ENCODE data around the gene TCEAL8. TPM values are rescaled to one million over a fixed set of nuclear protein-coding genes. Genes with fewer than 3 reads are reported as not detected.
A peak's percentile ranks its signal among the peaks of the same experiment; 100 is the strongest.

The TCEAL8 gene
- total and polyA plus RNA-seq, 2 of the 8 experiments (the other 6 are each of a cell fraction or from before 2014, with no cell fraction given): 47.2 to 82.2 TPM

GRCh38 chrX:103254171-103254824 is 657 bp downstream of the TCEAL8 start:
- Histone ChIP-seq H3K18ac (ENCODE audit: extremely low read depth, low read length) (peak overlapping the region; percentile 83; the same call in 1 of the 2 replicates), H2BK120ac (replicated peaks; ENCODE audit: low read depth, low read length) (peak overlapping the region; percentile 69), H3K56ac (replicated peaks; ENCODE audit: insufficient read length, low read depth, low read length) (peak overlapping the region; percentile 86), H3K79me2 (ENCODE audit: control insufficient read depth in 1 of 2, insufficient read depth in 2 of 2, low read length in 2 of 2) (peaks cover 0 to 13% of the 10 kb centered on the region in 2 experiments; a peak in 2 of 4 replicates), H3K23ac (ENCODE audit: insufficient read length) (no peak overlapping the region), H3K9me3 (ENCODE audit: insufficient read depth in 2 of 2, low read depth in 1 of 2, low read length in 1 of 2) (no peaks in the 10 kb centered on the region), H3K4me2 (ENCODE audit: insufficient read depth in 1 of 2, low read depth in 2 of 2, low read length in 2 of 2) (peak overlapping the region; percentile 73 to 82), H4K20me1 (replicated peaks in 1 of 2; ENCODE audit: control insufficient read depth in 1 of 2, insufficient read depth in 2 of 2, low read length in 2 of 2) (no peaks in the 10 kb centered on the region), H3K4ac (replicated peaks; ENCODE audit: insufficient read length, low read depth, low read length) (peak overlapping the region; percentile 66), H4K5ac (ENCODE audit: insufficient read length, low read depth, low read length) (peak overlapping the region; percentile 27), H2BK15ac (ENCODE audit: low read length) (no peak overlapping the region), H3K4me3 (ENCODE audit: extremely low read depth in 1 of 4, insufficient read depth in 2 of 4, low read depth in 3 of 4, low read length in 4 of 4) (peak overlapping the region; percentile 84 to 96 (median 88)), H3K36me3 (ENCODE audit: control insufficient read depth in 2 of 4, insufficient read depth in 4 of 4, low read length in 3 of 4) (peaks cover 0 to 14% (median 6%) of the 10 kb centered on the region in 4 experiments; a peak in 5 of 8 replicates), H2BK12ac (ENCODE audit: low read depth, low read length) (no peak overlapping the region; the same call in 1 of the 2 replicates), H3K14ac (ENCODE audit: insufficient read length) (no peak overlapping the region), H2BK5ac (ENCODE audit: low read depth, low read length) (peak overlapping the region; percentile 29), H3K79me1 (ENCODE audit: low read depth, low read length) (no peaks in the 10 kb centered on the region), H2AK5ac (ENCODE audit: low read depth, low read length) (no peak overlapping the region), H3K27ac (ENCODE audit: low read depth, low read length) (peak overlapping the region; percentile 86), H2AFZ (ENCODE audit: low read length) (no peak overlapping the region), H3K27me3 (replicated peaks in 1 of 4; ENCODE audit: control insufficient read depth in 3 of 4, extremely low read depth in 1 of 4, insufficient read depth in 3 of 4, low read length in 3 of 4) (no peaks in the 10 kb centered on the region), H3K4me1 (replicated peaks in 1 of 4; ENCODE audit: control insufficient read depth in 3 of 4, insufficient read depth in 4 of 4, low read length in 3 of 4) (peaks cover 0 to 3% (median 0%) of the 10 kb centered on the region in 4 experiments; a peak in 2 of 7 replicates), H3K23me2 (ENCODE audit: low read depth, low read length) (0 out of 2 replicates have a peak, but pooled peaks cover 2% of the 10 kb centered on the region), H4K91ac (replicated peaks; ENCODE audit: insufficient read length, low read length) (no peak overlapping the region), H2BK20ac (ENCODE audit: low read length) (no peak overlapping the region), H3K9ac (replicated peaks in 1 of 4; ENCODE audit: extremely low read depth in 1 of 4, low read depth in 3 of 4, low read length in 3 of 4) (peak overlapping the region; percentile 60 to 89 (median 82)), H4K8ac (ENCODE audit: extremely low read depth, insufficient read depth, low read length) (peak overlapping the region; percentile 81; the same call in 1 of the 2 replicates)
- FAIRE-seq: no peak
- POLR2A ChIA-PET (ENCODE audit: partially characterized antibody): interaction anchor here (0.8 to 2.1 kb wide), 15 partner anchors 12 to 209 kb away, joined by 3 to 10 read pairs (median 4); partner anchors contain the start of genes BEX2, BEX4 and TCEAL5
- CTCF ChIA-PET (ENCODE audit: partially characterized antibody): no interaction called here
- 1% methylated on average over 20 of the region's 22 CpGs; no CpG with 5 or more reads in 1 of the 2 experiments for WGBS, 2 experiments (ENCODE audit: extremely low coverage in 1 of 2, insufficient coverage in 1 of 2, insufficient read length in 1 of 2, insufficient replicate concordance in 2 of 2, low coverage in 1 of 2, low lambda C conversion rate in 2 of 2, missing lambda C conversion rate in 1 of 2)
- DNase-seq (ENCODE audit: low read depth in 1 of 2, low spot score in 2 of 2): peak; percentile 66 to 73
- TF ChIP-seq BRCA1 (IDR thresholded peaks at IDR 0.05; ENCODE audit: low read depth, low read length) (no peak), TBP (IDR thresholded peaks at IDR 0.05; ENCODE audit: low read depth, low read length) (peak; percentile 62), SRF (IDR thresholded peaks at IDR 0.05; ENCODE audit: low read depth, low read length) (no peak), BCL11A (IDR thresholded peaks at IDR 0.05; ENCODE audit: low read depth in 2 of 2, low read length in 2 of 2) (no peak), POLR2AphosphoS5 (IDR thresholded peaks at IDR 0.05; ENCODE audit: low read depth, low read length) (peak; percentile 74; the same call in 1 of the 2 replicates), POLR2A (IDR thresholded peaks at IDR 0.05; ENCODE audit: control extremely low read depth in 1 of 2, low read depth in 2 of 2, low read length in 2 of 2) (peak in 1 of 2 experiments; percentile 69; a peak in 1 of 3 replicates), GABPA (IDR thresholded peaks at IDR 0.05; ENCODE audit: borderline replicate concordance, insufficient read depth, low read length) (no peak), KDM4A (IDR thresholded peaks at IDR 0.05; ENCODE audit: low read depth, low read length, severe bottlenecking) (peak; percentile 26), SIN3A (conservative IDR thresholded peaks at IDR 0.05 in 1 of 2, IDR thresholded peaks at IDR 0.05 in 1 of 2; ENCODE audit: low read depth in 1 of 2, low read length in 2 of 2) (peak in 1 of 2 experiments; percentile 32; a peak in 1 of 4 replicates), USF2 (IDR thresholded peaks at IDR 0.05; ENCODE audit: low read length) (no peak), NANOG (IDR thresholded peaks at IDR 0.05; ENCODE audit: insufficient read depth, low read depth, low read length, poor library complexity, severe bottlenecking) (no peak)

Data from H1 (cell line).